K562 (cell line): ENCODE results near the gene NRAP.

Experiments used
- ELF1 ChIP-seq: fragments of 200-800 bp; sonication (Bioruptor generic); IDR thresholded peaks from 2 replicates; pipeline ENCODE4 v1.6.1; 2016; ENCODE audit warnings: missing genetic modification characterization, missing compliant biosample characterization
- TF ChIP-seq, protein P1 (sequence below), 3 experiments: IDR thresholded peaks in 2 of 3; conservative IDR thresholded peaks in 1 of 3; 2 replicates each; pipeline ENCODE4 v1.5.1; 2011 to 2012; ENCODE audit warnings: low read length in 3 of 3, mild to moderate bottlenecking in 3 of 3, control low read depth in 2 of 3, improper control_type of control experiment in 1 of 3, inconsistent platforms in 1 of 3, low read depth in 1 of 3, mixed read lengths in 1 of 3, moderate library complexity in 1 of 3; ENCODE audit not compliant: insufficient read depth in 2 of 3
- TF ChIP-seq, protein P2 (sequence below): sonication (generic); formaldehyde crosslinking; IDR thresholded peaks from 2 replicates; pipeline ENCODE4 v1.9.0; 2022; ENCODE audit warnings: mild to moderate bottlenecking, missing genetic modification reagents

DNA sequence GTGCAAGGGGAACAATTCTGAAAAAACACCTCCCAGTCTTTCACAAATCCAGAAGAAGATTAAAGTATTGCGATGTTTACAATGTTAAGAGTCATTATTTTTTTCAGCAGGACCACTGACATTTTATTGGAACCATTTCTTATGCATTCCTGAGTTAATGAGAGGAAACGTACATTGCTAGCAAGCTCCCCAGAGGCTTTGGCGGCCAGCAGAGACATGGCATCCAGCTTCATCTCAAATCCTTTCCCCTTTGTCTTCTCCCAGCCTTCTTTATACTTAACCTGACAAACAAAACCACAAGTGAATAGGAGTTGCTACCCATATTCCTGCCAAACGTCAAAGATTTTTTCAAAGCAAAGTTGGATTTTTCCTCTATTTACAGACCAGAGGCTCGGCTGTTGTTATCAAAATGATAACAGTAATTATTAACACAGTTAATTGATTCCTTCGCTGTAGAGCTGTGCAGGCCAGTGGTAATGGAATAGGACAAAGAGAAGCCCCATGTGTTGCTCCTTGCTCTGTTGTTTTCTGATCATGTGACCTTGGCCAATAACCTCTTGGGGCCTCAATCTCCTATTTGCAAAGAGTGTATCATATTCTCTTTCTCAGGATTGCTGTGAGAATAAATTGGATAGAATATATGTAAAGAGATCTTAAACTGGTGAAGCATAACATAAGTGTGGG, 32.0 kb downstream of the NRAP start:
- TF ChIP-seq ELF1 (tag), result no peak
- TF ChIP-seq, protein P1, sequence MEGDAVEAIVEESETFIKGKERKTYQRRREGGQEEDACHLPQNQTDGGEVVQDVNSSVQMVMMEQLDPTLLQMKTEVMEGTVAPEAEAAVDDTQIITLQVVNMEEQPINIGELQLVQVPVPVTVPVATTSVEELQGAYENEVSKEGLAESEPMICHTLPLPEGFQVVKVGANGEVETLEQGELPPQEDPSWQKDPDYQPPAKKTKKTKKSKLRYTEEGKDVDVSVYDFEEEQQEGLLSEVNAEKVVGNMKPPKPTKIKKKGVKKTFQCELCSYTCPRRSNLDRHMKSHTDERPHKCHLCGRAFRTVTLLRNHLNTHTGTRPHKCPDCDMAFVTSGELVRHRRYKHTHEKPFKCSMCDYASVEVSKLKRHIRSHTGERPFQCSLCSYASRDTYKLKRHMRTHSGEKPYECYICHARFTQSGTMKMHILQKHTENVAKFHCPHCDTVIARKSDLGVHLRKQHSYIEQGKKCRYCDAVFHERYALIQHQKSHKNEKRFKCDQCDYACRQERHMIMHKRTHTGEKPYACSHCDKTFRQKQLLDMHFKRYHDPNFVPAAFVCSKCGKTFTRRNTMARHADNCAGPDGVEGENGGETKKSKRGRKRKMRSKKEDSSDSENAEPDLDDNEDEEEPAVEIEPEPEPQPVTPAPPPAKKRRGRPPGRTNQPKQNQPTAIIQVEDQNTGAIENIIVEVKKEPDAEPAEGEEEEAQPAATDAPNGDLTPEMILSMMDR (IDR thresholded peaks at IDR 0.05 in 2 of 3, conservative IDR thresholded peaks at IDR 0.05 in 1 of 3; ENCODE audit: insufficient read depth in 2 of 3, low read depth in 1 of 3, low read length in 3 of 3), result no peak
- TF ChIP-seq, protein P2, sequence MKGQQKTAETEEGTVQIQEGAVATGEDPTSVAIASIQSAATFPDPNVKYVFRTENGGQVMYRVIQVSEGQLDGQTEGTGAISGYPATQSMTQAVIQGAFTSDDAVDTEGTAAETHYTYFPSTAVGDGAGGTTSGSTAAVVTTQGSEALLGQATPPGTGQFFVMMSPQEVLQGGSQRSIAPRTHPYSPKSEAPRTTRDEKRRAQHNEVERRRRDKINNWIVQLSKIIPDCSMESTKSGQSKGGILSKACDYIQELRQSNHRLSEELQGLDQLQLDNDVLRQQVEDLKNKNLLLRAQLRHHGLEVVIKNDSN (CRISPR knock-in tag), result no peak
